IMR-90 (cell line): ENCODE data around the gene TNRC18. TPM values are rescaled to one million over a fixed set of nuclear protein-coding genes. Genes with fewer than 3 reads are reported as not detected.

ENCODE experiments used
- ATAC-seq: fragments of 200-7000 bp; cut with Tn5 transposase; 2 replicates; pipeline ENCODE4 v1.9.1; 2020; ENCODE audit warnings: low read depth, mild to moderate bottlenecking, moderate library complexity
- BruUV-seq: library from RNA; stranded (reverse); fragments of 400-500 nt; replicated peaks from 2 replicates; lab custom pipeline; 2021; lab: Mats Ljungman, UMichigan
- CTCF ChIA-PET: fragments of 300-600 bp; formaldehyde crosslinking; extraction: SDS; loops from one replicate; lab custom pipeline; 2021; ENCODE audit warnings: antibody characterized with exemption; lab: Yijun Ruan, JAX
- POLR2A ChIA-PET: fragments of 300-600 bp; sonication (Branson Sonifier 250); formaldehyde crosslinking; loops from one replicate; lab custom pipeline; 2022; ENCODE audit warnings: antibody characterized with exemption; ENCODE audit not compliant: unreplicated experiment; lab: Charles Lee
- DNase-seq: peaks from one replicate; pipeline ENCODE4 v3.0.0; 2013
- H2AFZ ChIP-seq: replicated peaks from 2 replicates; pipeline ENCODE3; 2013; ENCODE audit warnings: low read length, mild to moderate bottlenecking; ENCODE audit not compliant: poor library complexity
- H2AK5ac ChIP-seq: 2 replicates; pipeline ENCODE4 v1.6.1; 2013; ENCODE audit warnings: low read depth, low read length, inconsistent platforms
- H2AK9ac ChIP-seq: replicated peaks from 2 replicates; pipeline ENCODE3; 2013; ENCODE audit warnings: mild to moderate bottlenecking, low read depth, low read length, moderate library complexity; ENCODE audit not compliant: poor library complexity
- H2BK120ac ChIP-seq: 2 replicates; pipeline ENCODE4 v1.6.1; 2013; ENCODE audit warnings: low read depth, low read length, inconsistent platforms
- H2BK15ac ChIP-seq: 3 replicates; pipeline ENCODE4 v1.6.1; 2013; ENCODE audit warnings: low read depth, low read length, inconsistent platforms
- H2BK20ac ChIP-seq: 2 replicates; pipeline ENCODE4 v1.6.1; 2013; ENCODE audit warnings: low read depth, mild to moderate bottlenecking, inconsistent platforms, low read length, moderate library complexity
- H2BK5ac ChIP-seq: 2 replicates; pipeline ENCODE4 v1.6.1; 2013; ENCODE audit warnings: mild to moderate bottlenecking, low read depth, low read length, inconsistent platforms; ENCODE audit not compliant: poor library complexity, severe bottlenecking
- H3K14ac ChIP-seq: replicated peaks from 2 replicates; pipeline ENCODE4 v1.6.1; 2013; ENCODE audit warnings: low read depth, low read length, inconsistent platforms
- H3K18ac ChIP-seq: 2 replicates; pipeline ENCODE4 v1.6.1; 2013; ENCODE audit warnings: low read depth, low read length, control low read depth
- H3K23ac ChIP-seq: 2 replicates; pipeline ENCODE4 v1.6.1; 2013; ENCODE audit warnings: low read depth, low read length, inconsistent platforms
- H3K27ac ChIP-seq: 2 replicates; pipeline ENCODE4 v1.5.1; 2013; ENCODE audit warnings: mild to moderate bottlenecking, control low read depth, low read length; ENCODE audit not compliant: insufficient read depth
- H3K27me3 ChIP-seq: 2 replicates; pipeline ENCODE4 v1.6.1; 2013; ENCODE audit warnings: low read length; ENCODE audit not compliant: control insufficient read depth, insufficient read depth
- H3K36me3 ChIP-seq: 2 replicates; pipeline ENCODE4 v1.6.1; 2013; ENCODE audit warnings: low read length, mixed read lengths; ENCODE audit not compliant: control insufficient read depth, insufficient read depth
- H3K4ac ChIP-seq: 2 replicates; pipeline ENCODE4 v1.6.1; 2013; ENCODE audit warnings: low read depth, low read length, inconsistent platforms
- H3K4me1 ChIP-seq: 2 replicates; pipeline ENCODE4 v1.6.1; 2013; ENCODE audit warnings: low read length, mixed read lengths; ENCODE audit not compliant: control insufficient read depth, insufficient read depth
- H3K4me2 ChIP-seq: 2 replicates; pipeline ENCODE4 v1.6.1; 2013; ENCODE audit warnings: low read depth, mild to moderate bottlenecking, control low read depth, low read length, moderate library complexity
- H3K4me3 ChIP-seq: 2 replicates; pipeline ENCODE4 v1.5.1; 2013; ENCODE audit warnings: low read depth, mild to moderate bottlenecking, control low read depth, low read length, moderate library complexity; ENCODE audit not compliant: insufficient read depth
- H3K56ac ChIP-seq: 2 replicates; pipeline ENCODE4 v1.6.1; 2013; ENCODE audit warnings: low read length, inconsistent platforms; ENCODE audit not compliant: insufficient read depth; ENCODE audit errors: extremely low read depth
- H3K79me1 ChIP-seq, 2 experiments: 2 replicates each; pipeline ENCODE4 v1.6.1; 2013; ENCODE audit warnings: low read length in 2 of 2, inconsistent platforms in 1 of 2, low read depth in 1 of 2
- H3K9ac ChIP-seq: 2 replicates; pipeline ENCODE4 v1.6.1; 2013; ENCODE audit warnings: low read depth, low read length, control low read depth
- H3K9me1 ChIP-seq: 2 replicates; pipeline ENCODE4 v1.6.1; 2013; ENCODE audit warnings: low read length, inconsistent platforms; ENCODE audit not compliant: insufficient read depth
- H3K9me3 ChIP-seq: 2 replicates; pipeline ENCODE4 v1.6.1; 2013; ENCODE audit warnings: low read length; ENCODE audit not compliant: control insufficient read depth, insufficient read depth
- H4K20me1 ChIP-seq: 2 replicates; pipeline ENCODE4 v1.6.1; 2013; ENCODE audit warnings: low read length, inconsistent platforms; ENCODE audit not compliant: insufficient read depth
- H4K5ac ChIP-seq: 2 replicates; pipeline ENCODE4 v1.6.1; 2013; ENCODE audit warnings: mild to moderate bottlenecking, low read depth, low read length, control low read depth
- H4K8ac ChIP-seq, 2 experiments: 2 replicates each; pipeline ENCODE4 v1.6.1; 2013; ENCODE audit warnings: low read depth in 2 of 2, low read length in 2 of 2, control low read depth in 1 of 2, inconsistent platforms in 1 of 2
- H4K91ac ChIP-seq: 2 replicates; pipeline ENCODE4 v1.6.1; 2013; ENCODE audit warnings: low read depth, low read length, inconsistent platforms; ENCODE audit not compliant: insufficient read depth
- BHLHE40 ChIP-seq: fragments of 150-350 bp; IDR thresholded peaks from 2 replicates; pipeline ENCODE4 v1.6.1; 2016; ENCODE audit warnings: mild to moderate bottlenecking, low read depth, low read length
- CEBPB ChIP-seq: IDR thresholded peaks from 2 replicates; pipeline ENCODE4 v1.6.1; 2012; ENCODE audit warnings: low read depth, low read length, improper control_type of control experiment
- MAFK ChIP-seq: IDR thresholded peaks from 2 replicates; pipeline ENCODE4 v1.6.1; 2012; ENCODE audit warnings: low read depth, low read length, improper control_type of control experiment
- MAZ ChIP-seq: IDR thresholded peaks from 2 replicates; pipeline ENCODE4 v1.6.1; 2012; ENCODE audit warnings: low read depth, mild to moderate bottlenecking, low read length, improper control_type of control experiment, moderate library complexity, borderline replicate concordance
- NFE2L2 ChIP-seq: fragments of 150-350 bp; IDR thresholded peaks from 2 replicates; pipeline ENCODE4 v1.6.1; 2016; ENCODE audit warnings: low read depth, mild to moderate bottlenecking, low read length
- POLR2A ChIP-seq: IDR thresholded peaks from 2 replicates; pipeline ENCODE4 v1.6.1; 2012; ENCODE audit warnings: mild to moderate bottlenecking, low read depth, low read length
- RAD21 ChIP-seq: IDR thresholded peaks from 2 replicates; pipeline ENCODE4 v1.6.1; 2012; ENCODE audit warnings: low read length, improper control_type of control experiment
- WGBS, 2 experiments: methylation state at CpG; one replicate each; pipeline versions ENCODE4 v1.1.5 to v1.1.7; 2013; ENCODE audit warnings: missing lambda C conversion rate in 2 of 2; ENCODE audit not compliant: insufficient read length in 1 of 2; ENCODE audit errors: extremely low coverage in 2 of 2; 5-methylcytosine and 5-hydroxymethylcytosine counted together
- dilution Hi-C: fragments of 300-500 bp; cut with HindIII; formaldehyde crosslinking; loops from one replicate; pipeline ENCODE4 v1.14.3; 2018; ENCODE audit warnings: low sequenced_read_pairs; ENCODE audit not compliant: unreplicated experiment
- in situ Hi-C: fragments of 300-500 bp; cut with MboI; formaldehyde crosslinking; loops from 3 replicates; pipeline ENCODE4 v1.14.3; 2019; ENCODE audit warnings: low sequenced_read_pairs, inconsistent platforms, mixed read lengths
- intact Hi-C: fragments of 100-400 bp; cut with micrococcal nuclease; formaldehyde crosslinking; loops from 2 replicates; pipeline ENCODE4 v1.10.0; 2022
- polyA plus RNA-seq, 3 experiments: library from polyadenylated mRNA; depleted of rRNA; stranded (reverse); fragments of >200 nt; gene quantifications; 2 replicates each; pipeline ENCODE4 v1.2.3, GENCODE V29; 2012; ENCODE audit warnings: low replicate concordance in 1 of 3
- total RNA-seq: library from RNA; depleted of rRNA; stranded (reverse); fragments of >200 nt; gene quantifications from 2 replicates; pipeline ENCODE4 v1.2.3, GENCODE V29; 2012
- TF ChIP-seq, protein P1 (sequence below): fragments of 150-350 bp; IDR thresholded peaks from 2 replicates; pipeline ENCODE4 v1.6.1; 2017; ENCODE audit warnings: mild to moderate bottlenecking, antibody characterized with exemption, low read length, low read depth

Gene TNRC18
- total and polyA plus RNA-seq, 2 of the 4 experiments (the other 2 are of a cell fraction): 4.7 to 29.6 TPM

DNA sequence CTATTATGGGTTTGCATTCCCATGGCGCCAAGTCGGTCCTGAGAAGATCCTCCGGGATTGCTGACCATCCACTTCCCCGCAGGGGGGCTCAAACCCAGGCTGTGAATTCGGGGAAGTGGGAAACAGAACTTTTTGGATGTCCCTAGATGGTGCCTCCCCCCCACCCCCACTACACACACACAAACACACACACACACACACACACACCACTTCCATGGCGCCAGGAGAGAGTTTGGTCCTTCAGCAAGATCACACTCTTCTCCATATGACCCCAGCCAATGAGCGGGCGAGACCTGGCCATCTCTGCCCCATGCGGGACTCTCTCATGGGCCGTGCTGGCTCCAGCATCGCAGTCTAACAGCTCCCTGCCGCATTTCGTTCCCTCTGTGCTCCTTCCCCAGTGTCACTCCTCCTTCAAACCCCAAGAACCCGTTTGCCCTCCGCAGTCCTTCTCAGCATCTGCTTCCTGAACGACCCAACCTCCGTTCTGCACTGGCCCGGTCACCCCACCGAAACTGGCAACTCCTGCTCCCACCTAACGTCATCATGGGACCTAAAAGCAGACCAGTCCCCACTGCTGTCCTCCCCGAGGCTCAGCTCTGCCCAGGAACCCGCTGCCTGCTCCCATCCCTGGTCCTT lies 32.1 kb upstream of the TNRC18 start:
- dilution Hi-C loops: no loop called here
- POLR2A ChIA-PET: no interaction called here
- Histone ChIP-seq H2BK20ac (no peak overlapping the region), H2BK15ac (no peak overlapping the region), H3K36me3 (no peaks in the 10 kb centered on the region), H3K9ac (no peak overlapping the region), H3K4me1 (no peaks in the 10 kb centered on the region), H3K9me1 (0 out of 2 replicates have a peak, but pooled peaks cover 2% of the 10 kb centered on the region), H2BK120ac (no peak overlapping the region), H3K27me3 (no peaks in the 10 kb centered on the region), H4K20me1 (no peaks in the 10 kb centered on the region; the same call in 1 of the 2 replicates), H3K4ac (no peak overlapping the region), H3K14ac (no peak overlapping the region), H3K27ac (no peak overlapping the region), H2AFZ (no peak overlapping the region), H2BK5ac (no peak overlapping the region), H4K8ac (no peak overlapping the region), H4K5ac (no peak overlapping the region), H3K4me3 (no peak overlapping the region), H3K18ac (no peak overlapping the region), H3K23ac (no peak overlapping the region), H3K79me1 (no peaks in the 10 kb centered on the region), H3K9me3 (no peaks in the 10 kb centered on the region), H3K4me2 (no peak overlapping the region), H2AK5ac (no peak overlapping the region), H3K56ac (no peak overlapping the region), H4K91ac (no peak overlapping the region), H2AK9ac (no peak overlapping the region)
- no TSS peak for BruUV-seq
- 78% methylated on average over 12 of the region's 22 CpGs; no CpG with 5 or more reads in 1 of the 2 experiments for WGBS, 2 experiments
- in situ Hi-C loops: loop anchor here (10.0 kb wide), 1 partner anchor 211 kb away; no protein-coding TSS in a partner anchor
- CTCF ChIA-PET: no interaction called here
- ATAC-seq (no peak), DNase-seq (no peak)
- intact Hi-C loops: no loop called here
- TF ChIP-seq RAD21 (no peak), BHLHE40 (no peak), MAFK (no peak), MAZ (no peak), CEBPB (no peak), NFE2L2 (no peak), POLR2A (no peak; the same call in 1 of the 2 replicates)
- TF ChIP-seq, protein P1, sequence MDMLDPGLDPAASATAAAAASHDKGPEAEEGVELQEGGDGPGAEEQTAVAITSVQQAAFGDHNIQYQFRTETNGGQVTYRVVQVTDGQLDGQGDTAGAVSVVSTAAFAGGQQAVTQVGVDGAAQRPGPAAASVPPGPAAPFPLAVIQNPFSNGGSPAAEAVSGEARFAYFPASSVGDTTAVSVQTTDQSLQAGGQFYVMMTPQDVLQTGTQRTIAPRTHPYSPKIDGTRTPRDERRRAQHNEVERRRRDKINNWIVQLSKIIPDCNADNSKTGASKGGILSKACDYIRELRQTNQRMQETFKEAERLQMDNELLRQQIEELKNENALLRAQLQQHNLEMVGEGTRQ: no peak
